GM19463 (cell line): Measurements from ENCODE around the gene ANP32B.

ENCODE experiments used
- ATAC-seq: cut with Tn5 transposase; IDR thresholded peaks from one replicate; pipeline ENCODE4 v1.9.1; 2021; ENCODE audit warnings: mild to moderate bottlenecking, moderate library complexity; ENCODE audit not compliant: unreplicated experiment

Gene ANP32B

GRCh38 chr9:98021306-98022040 lies 38.3 kb downstream of the ANP32B start:
- ATAC-seq = no peak

GRCh38 chr9:98022447-98022846 lies 39.3 kb downstream of the ANP32B start:
- no peak for ATAC-seq

GRCh38 chr9:98024702-98025101 lies 41.6 kb downstream of the ANP32B start:
- no peak for ATAC-seq

GRCh38 chr9:98031169-98031568 lies 48.0 kb downstream of the ANP32B start:
- ATAC-seq = no peak

GRCh38 chr9:98031935-98032334 lies 48.8 kb downstream of the ANP32B start:
- no peak for ATAC-seq

GRCh38 chr9:98034593-98035546 lies 51.7 kb downstream of the ANP32B start:
- ATAC-seq = peak; percentile 9

GRCh38 chr9:98037357-98037756 lies 54.2 kb downstream of the ANP32B start:
- ATAC-seq = no peak

GRCh38 chr9:98038958-98039357 lies 55.8 kb downstream of the ANP32B start:
- ATAC-seq = peak; percentile 29

GRCh38 chr9:98039607-98040017 lies 56.5 kb downstream of the ANP32B start:
- ATAC-seq = no peak

- no peak for ATAC-seq
These were observed 57.1 kb downstream of the ANP32B start for GRCh38 chr9:98040212-98040611.

- no peak for ATAC-seq
These were observed 60.8 kb downstream of the ANP32B start for GRCh38 chr9:98043915-98044314.

- ATAC-seq = peak; percentile 83
These were observed 62.4 kb downstream of the ANP32B start for GRCh38 chr9:98045234-98046179.

GRCh38 chr9:98046180-98046543 lies 63.0 kb downstream of the ANP32B start:
- ATAC-seq = no peak

- no peak for ATAC-seq
These were observed 63.9 kb downstream of the ANP32B start for GRCh38 chr9:98047002-98047401.

GRCh38 chr9:98049288-98050072 lies 66.3 kb downstream of the ANP32B start:
- ATAC-seq = no peak

- no peak for ATAC-seq
These were observed 67.2 kb downstream of the ANP32B start for GRCh38 chr9:98050351-98050750.

- no peak for ATAC-seq
These were observed 71.3 kb downstream of the ANP32B start for GRCh38 chr9:98054376-98054951.

- peak; percentile 95 for ATAC-seq
These were observed 73.4 kb downstream of the ANP32B start, which contains the start of gene NANS for GRCh38 chr9:98056269-98057137. Gene NANS, plus strand, starts transcription at chr9:98056732. Its CDS starts 77 bp downstream, at chr9:98056809.
